Activated naive CD4-positive, alpha-beta T cell treated with anti-CD3 and anti-CD28 coated beads, Interleukin-2, amount 50 U/mL, for 24 hours (primary cell): ENCODE measurements around the gene ZNF446.

ENCODE experiments used
- H3K27ac Mint-ChIP-seq: one replicate; pipeline ENCODE4 v1.8.0; 2021; ENCODE audit warnings: mild to moderate bottlenecking, mixed read lengths
- H3K27me3 Mint-ChIP-seq: one replicate; pipeline ENCODE4 v1.8.0; 2021; ENCODE audit warnings: mixed read lengths
- H3K36me3 Mint-ChIP-seq: one replicate; pipeline ENCODE4 v1.8.0; 2021; ENCODE audit warnings: mixed read lengths
- H3K4me1 Mint-ChIP-seq: one replicate; pipeline ENCODE4 v1.8.0; 2021; ENCODE audit warnings: mixed read lengths
- H3K4me3 Mint-ChIP-seq: one replicate; pipeline ENCODE4 v1.8.0; 2021; ENCODE audit warnings: mild to moderate bottlenecking, mixed read lengths
- H3K9me3 Mint-ChIP-seq: one replicate; pipeline ENCODE4 v1.8.0; 2021; ENCODE audit warnings: mixed read lengths

ZNF446 gene

DNA sequence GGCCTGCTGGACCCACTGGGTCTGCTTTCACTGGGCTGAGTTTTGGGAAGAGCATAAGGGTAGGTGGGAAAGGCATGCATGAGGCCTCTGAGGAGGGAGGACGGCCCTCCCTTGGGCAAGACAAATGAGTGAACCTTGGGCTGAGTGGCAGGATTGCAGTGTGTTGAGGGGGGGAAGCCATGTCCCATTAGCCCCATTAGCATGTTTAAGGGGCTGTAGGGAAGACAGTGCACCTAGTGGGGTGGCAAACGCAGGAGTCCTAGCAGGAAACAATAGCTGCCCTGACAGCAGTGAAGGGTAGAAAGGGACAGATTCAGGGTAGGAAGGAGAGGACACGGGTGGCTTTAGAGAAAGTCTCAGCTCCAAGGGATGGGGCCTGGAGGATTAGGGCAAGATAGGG, 46.6 kb downstream of the ZNF446 start:
- no peak overlapping the region for H3K4me3 Mint-ChIP-seq
- H3K9me3 Mint-ChIP-seq: no peaks in the 10 kb centered on the region
- peak overlapping the region; percentile 30 for H3K27ac Mint-ChIP-seq
- H3K36me3 Mint-ChIP-seq: no peaks in the 10 kb centered on the region
- peaks cover 26% of the 10 kb centered on the region for H3K4me1 Mint-ChIP-seq
- H3K27me3 Mint-ChIP-seq: no peaks in the 10 kb centered on the region

DNA sequence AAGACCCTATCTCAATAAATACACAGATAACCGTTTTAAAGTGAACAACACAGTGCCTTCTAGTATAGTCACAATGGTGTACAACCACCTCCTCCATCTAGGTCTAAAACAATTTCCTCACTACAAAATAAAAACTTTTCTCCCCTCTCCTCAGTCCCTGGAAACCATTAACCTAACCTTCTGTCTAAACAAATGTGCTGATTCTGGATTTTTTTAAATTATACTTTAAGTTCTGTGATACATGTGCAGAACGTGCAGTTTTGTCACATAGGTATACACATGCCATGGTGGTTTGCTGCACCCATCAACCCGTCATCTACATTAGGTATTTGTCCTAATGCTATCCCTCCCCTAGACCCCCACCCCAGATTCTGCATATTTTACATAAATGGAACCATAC, 53.3 kb downstream of the ZNF446 start:
- Mint-ChIP-seq H3K27me3 (no peaks in the 10 kb centered on the region), H3K9me3 (no peaks in the 10 kb centered on the region), H3K4me1 (no peaks in the 10 kb centered on the region), H3K36me3 (no peaks in the 10 kb centered on the region), H3K4me3 (no peak overlapping the region), H3K27ac (no peak overlapping the region)
